ENCODE results near the gene PEAK1. TPM values are rescaled to one million over a fixed set of nuclear protein-coding genes. Genes with fewer than 3 reads are reported as not detected.

PEAK1 gene
- total RNA-seq, 4 donors from 2014 or later = 78.3 to 112 (median 95.2) TPM

DNA sequence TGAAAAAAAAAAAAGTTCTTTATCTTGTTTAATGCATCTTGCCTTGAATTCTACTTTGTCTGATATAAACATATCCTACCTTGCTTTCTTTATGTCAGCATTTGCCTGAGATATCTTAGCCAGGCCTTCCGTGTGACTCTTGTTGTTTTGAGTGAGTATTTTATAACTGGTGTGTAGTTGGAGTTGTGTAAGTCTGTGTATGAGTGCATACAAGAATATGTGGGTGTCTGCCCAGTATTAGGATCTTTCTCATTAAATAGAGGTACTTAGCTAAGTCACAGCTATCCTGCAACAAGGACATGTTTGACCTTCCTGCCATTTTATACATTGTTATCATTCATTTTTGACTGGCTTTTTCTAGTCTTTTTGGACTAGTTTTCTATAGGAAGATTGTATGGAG, 326.5 kb downstream of the PEAK1 start:
- Histone ChIP-seq H3K4me3 (no peak overlapping the region), H3K4me1 (no peaks in the 10 kb centered on the region), H3K9me3 (no peaks in the 10 kb centered on the region), H3K27me3 (no peaks in the 10 kb centered on the region), H3K36me3 (no peaks in the 10 kb centered on the region), H3K27ac (no peak overlapping the region)
- TF ChIP-seq POLR2A (IDR thresholded peaks at IDR 0.05) = no peak
- TF ChIP-seq EP300 (IDR thresholded peaks at IDR 0.05) = no peak
- TF ChIP-seq, protein P1, sequence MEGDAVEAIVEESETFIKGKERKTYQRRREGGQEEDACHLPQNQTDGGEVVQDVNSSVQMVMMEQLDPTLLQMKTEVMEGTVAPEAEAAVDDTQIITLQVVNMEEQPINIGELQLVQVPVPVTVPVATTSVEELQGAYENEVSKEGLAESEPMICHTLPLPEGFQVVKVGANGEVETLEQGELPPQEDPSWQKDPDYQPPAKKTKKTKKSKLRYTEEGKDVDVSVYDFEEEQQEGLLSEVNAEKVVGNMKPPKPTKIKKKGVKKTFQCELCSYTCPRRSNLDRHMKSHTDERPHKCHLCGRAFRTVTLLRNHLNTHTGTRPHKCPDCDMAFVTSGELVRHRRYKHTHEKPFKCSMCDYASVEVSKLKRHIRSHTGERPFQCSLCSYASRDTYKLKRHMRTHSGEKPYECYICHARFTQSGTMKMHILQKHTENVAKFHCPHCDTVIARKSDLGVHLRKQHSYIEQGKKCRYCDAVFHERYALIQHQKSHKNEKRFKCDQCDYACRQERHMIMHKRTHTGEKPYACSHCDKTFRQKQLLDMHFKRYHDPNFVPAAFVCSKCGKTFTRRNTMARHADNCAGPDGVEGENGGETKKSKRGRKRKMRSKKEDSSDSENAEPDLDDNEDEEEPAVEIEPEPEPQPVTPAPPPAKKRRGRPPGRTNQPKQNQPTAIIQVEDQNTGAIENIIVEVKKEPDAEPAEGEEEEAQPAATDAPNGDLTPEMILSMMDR (IDR thresholded peaks at IDR 0.05) = no peak
- no peak for DNase-seq (ENCODE audit: low spot score in 2 of 2)
- WGBS, 2 donors = 86 to 95% methylated on average over 1 of the region's 1 CpG

- no peaks in the 10 kb centered on the region for H3K36me3 ChIP-seq
- no peak for TF ChIP-seq POLR2A (IDR thresholded peaks at IDR 0.05)
- H3K27me3 ChIP-seq = no peaks in the 10 kb centered on the region
- H3K27ac ChIP-seq = no peak overlapping the region
- no peak for DNase-seq (ENCODE audit: low spot score in 2 of 2)
- no peak overlapping the region for H3K4me3 ChIP-seq
- H3K9me3 ChIP-seq = no peaks in the 10 kb centered on the region
- no peaks in the 10 kb centered on the region for H3K4me1 ChIP-seq
- WGBS, 2 donors = 43 to 60% methylated on average over 2 of the region's 2 CpGs
These were observed 328.8 kb downstream of the PEAK1 start for GRCh38 chr15:77091097-77091496.

GRCh38 chr15:77087213-77087612, 332.7 kb downstream of the PEAK1 start:
- TF ChIP-seq POLR2A (IDR thresholded peaks at IDR 0.05) = no peak
- no peak for TF ChIP-seq EP300 (IDR thresholded peaks at IDR 0.05)
- TF ChIP-seq, protein P1 (IDR thresholded peaks at IDR 0.05) = no peak
- WGBS, 2 donors = 81 to 86% methylated on average over 2 of the region's 2 CpGs
- no peaks in the 10 kb centered on the region for H3K27me3 ChIP-seq
- H3K9me3 ChIP-seq = no peaks in the 10 kb centered on the region
- peaks cover 0 to 7% (median 0%) of the 10 kb centered on the region in 4 donors for H3K4me1 ChIP-seq
- H3K36me3 ChIP-seq = no peaks in the 10 kb centered on the region
- no peak for DNase-seq (ENCODE audit: low spot score in 2 of 2)
- H3K4me3 ChIP-seq = no peak overlapping the region
- H3K27ac ChIP-seq = no peak overlapping the region

GRCh38 chr15:77085297-77085696, 334.6 kb downstream of the PEAK1 start:
- Histone ChIP-seq H3K9me3 (no peaks in the 10 kb centered on the region), H3K4me3 (no peak overlapping the region), H3K4me1 (peaks cover 0 to 7% (median 0%) of the 10 kb centered on the region in 4 donors), H3K27me3 (no peaks in the 10 kb centered on the region), H3K36me3 (no peaks in the 10 kb centered on the region), H3K27ac (no peak overlapping the region)
- 30 to 62% methylated on average over 2 of the region's 2 CpGs for WGBS, 2 donors
- no peak for DNase-seq (ENCODE audit: low spot score in 2 of 2)
- TF ChIP-seq EP300 (IDR thresholded peaks at IDR 0.05) (no peak), POLR2A (IDR thresholded peaks at IDR 0.05) (no peak)
- TF ChIP-seq, protein P1 (IDR thresholded peaks at IDR 0.05) = no peak

DNA sequence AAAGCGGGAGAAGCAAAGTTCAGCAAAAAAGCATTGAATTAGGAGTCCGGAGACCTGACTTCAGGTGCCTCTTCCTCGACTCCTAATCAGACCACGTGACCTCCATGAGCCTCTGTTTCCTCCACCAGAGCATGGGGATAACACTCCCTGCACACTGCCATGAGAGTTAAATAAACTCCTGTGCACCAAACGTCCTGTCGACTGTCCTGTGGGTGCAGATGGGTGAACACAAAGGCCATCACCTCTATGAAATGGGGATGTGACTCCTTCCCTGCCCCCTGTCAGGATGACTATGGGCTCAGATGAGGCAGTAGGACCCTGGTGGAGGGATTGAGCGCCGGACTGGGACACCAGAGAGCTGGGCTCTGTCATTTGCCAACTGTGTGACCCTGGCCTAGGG, 335.5 kb downstream of the PEAK1 start:
- H3K27ac ChIP-seq = no peak overlapping the region
- H3K4me1 ChIP-seq = peaks cover 0 to 7% (median 0%) of the 10 kb centered on the region in 4 donors

More for the DNA sequence above, 335.5 kb downstream of the PEAK1 start:
- DNase-seq (ENCODE audit: low spot score in 2 of 2) = no peak
- no peak overlapping the region for H3K4me3 ChIP-seq
- TF ChIP-seq, protein P1 (IDR thresholded peaks at IDR 0.05) = no peak
- TF ChIP-seq EP300 (IDR thresholded peaks at IDR 0.05) = no peak
- TF ChIP-seq POLR2A (IDR thresholded peaks at IDR 0.05) = no peak
- H3K27me3 ChIP-seq = no peaks in the 10 kb centered on the region
- no peaks in the 10 kb centered on the region for H3K9me3 ChIP-seq
- H3K36me3 ChIP-seq = no peaks in the 10 kb centered on the region
- WGBS, 2 donors = 91% methylated on average over 8 of the region's 8 CpGs
